ENCODE data around the gene PATJ. TPM values are rescaled to one million over a fixed set of nuclear protein-coding genes. Genes with fewer than 3 reads are reported as not detected.

Gene PATJ
- total and polyA plus RNA-seq, 2 experiments from 2014 or later = 35.3 to 68.4 TPM

GRCh38 chr1:61952675-61953074 is 210.4 kb downstream of the PATJ start:
- DNase-seq (ENCODE audit: low spot score) (no peak), ATAC-seq (no peak)
- TF ChIP-seq EZH2 (IDR thresholded peaks at IDR 0.05; ENCODE audit: low read depth, unreplicated experiment) (no peak), STAT1 (IDR thresholded peaks at IDR 0.05; ENCODE audit: unreplicated experiment) (no peak), NANOG (IDR thresholded peaks at IDR 0.05; ENCODE audit: borderline replicate concordance) (no peak), ZNF114 (CRISPR knock-in tag; IDR thresholded peaks at IDR 0.05) (no peak), JUNB (IDR thresholded peaks at IDR 0.05; ENCODE audit: unreplicated experiment) (no peak), POLR2AphosphoS5 (IDR thresholded peaks at IDR 0.05; ENCODE audit: low read depth) (no peak), CREB1 (CRISPR knock-in tag; IDR thresholded peaks at IDR 0.05; ENCODE audit: low read depth) (no peak), ZNF462 (CRISPR knock-in tag; IDR thresholded peaks at IDR 0.05) (no peak), EZH2phosphoT487 (IDR thresholded peaks at IDR 0.05; ENCODE audit: unreplicated experiment) (no peak), ZNF331 (CRISPR knock-in tag; IDR thresholded peaks at IDR 0.05; ENCODE audit: low read depth) (no peak)
- TF ChIP-seq, protein P1, sequence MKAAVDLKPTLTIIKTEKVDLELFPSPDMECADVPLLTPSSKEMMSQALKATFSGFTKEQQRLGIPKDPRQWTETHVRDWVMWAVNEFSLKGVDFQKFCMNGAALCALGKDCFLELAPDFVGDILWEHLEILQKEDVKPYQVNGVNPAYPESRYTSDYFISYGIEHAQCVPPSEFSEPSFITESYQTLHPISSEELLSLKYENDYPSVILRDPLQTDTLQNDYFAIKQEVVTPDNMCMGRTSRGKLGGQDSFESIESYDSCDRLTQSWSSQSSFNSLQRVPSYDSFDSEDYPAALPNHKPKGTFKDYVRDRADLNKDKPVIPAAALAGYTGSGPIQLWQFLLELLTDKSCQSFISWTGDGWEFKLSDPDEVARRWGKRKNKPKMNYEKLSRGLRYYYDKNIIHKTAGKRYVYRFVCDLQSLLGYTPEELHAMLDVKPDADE (IDR thresholded peaks at IDR 0.05) = no peak
- TF ChIP-seq, protein P2, sequence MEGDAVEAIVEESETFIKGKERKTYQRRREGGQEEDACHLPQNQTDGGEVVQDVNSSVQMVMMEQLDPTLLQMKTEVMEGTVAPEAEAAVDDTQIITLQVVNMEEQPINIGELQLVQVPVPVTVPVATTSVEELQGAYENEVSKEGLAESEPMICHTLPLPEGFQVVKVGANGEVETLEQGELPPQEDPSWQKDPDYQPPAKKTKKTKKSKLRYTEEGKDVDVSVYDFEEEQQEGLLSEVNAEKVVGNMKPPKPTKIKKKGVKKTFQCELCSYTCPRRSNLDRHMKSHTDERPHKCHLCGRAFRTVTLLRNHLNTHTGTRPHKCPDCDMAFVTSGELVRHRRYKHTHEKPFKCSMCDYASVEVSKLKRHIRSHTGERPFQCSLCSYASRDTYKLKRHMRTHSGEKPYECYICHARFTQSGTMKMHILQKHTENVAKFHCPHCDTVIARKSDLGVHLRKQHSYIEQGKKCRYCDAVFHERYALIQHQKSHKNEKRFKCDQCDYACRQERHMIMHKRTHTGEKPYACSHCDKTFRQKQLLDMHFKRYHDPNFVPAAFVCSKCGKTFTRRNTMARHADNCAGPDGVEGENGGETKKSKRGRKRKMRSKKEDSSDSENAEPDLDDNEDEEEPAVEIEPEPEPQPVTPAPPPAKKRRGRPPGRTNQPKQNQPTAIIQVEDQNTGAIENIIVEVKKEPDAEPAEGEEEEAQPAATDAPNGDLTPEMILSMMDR (conservative IDR thresholded peaks at IDR 0.05; ENCODE audit: low read depth in 2 of 2) = no peak
- TF ChIP-seq, protein P3, sequence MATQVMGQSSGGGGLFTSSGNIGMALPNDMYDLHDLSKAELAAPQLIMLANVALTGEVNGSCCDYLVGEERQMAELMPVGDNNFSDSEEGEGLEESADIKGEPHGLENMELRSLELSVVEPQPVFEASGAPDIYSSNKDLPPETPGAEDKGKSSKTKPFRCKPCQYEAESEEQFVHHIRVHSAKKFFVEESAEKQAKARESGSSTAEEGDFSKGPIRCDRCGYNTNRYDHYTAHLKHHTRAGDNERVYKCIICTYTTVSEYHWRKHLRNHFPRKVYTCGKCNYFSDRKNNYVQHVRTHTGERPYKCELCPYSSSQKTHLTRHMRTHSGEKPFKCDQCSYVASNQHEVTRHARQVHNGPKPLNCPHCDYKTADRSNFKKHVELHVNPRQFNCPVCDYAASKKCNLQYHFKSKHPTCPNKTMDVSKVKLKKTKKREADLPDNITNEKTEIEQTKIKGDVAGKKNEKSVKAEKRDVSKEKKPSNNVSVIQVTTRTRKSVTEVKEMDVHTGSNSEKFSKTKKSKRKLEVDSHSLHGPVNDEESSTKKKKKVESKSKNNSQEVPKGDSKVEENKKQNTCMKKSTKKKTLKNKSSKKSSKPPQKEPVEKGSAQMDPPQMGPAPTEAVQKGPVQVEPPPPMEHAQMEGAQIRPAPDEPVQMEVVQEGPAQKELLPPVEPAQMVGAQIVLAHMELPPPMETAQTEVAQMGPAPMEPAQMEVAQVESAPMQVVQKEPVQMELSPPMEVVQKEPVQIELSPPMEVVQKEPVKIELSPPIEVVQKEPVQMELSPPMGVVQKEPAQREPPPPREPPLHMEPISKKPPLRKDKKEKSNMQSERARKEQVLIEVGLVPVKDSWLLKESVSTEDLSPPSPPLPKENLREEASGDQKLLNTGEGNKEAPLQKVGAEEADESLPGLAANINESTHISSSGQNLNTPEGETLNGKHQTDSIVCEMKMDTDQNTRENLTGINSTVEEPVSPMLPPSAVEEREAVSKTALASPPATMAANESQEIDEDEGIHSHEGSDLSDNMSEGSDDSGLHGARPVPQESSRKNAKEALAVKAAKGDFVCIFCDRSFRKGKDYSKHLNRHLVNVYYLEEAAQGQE (IDR thresholded peaks at IDR 0.05; ENCODE audit: unreplicated experiment) = no peak
- peaks cover 55% of the 10 kb centered on the region for H3K4me1 Mint-ChIP-seq
- H3K9me3 Mint-ChIP-seq = no peaks in the 10 kb centered on the region
- H3K36me3 Mint-ChIP-seq (ENCODE audit: low read depth) = no peaks in the 10 kb centered on the region; the same call in 2 of the 3 replicates
- Histone ChIP-seq H2AFZ (no peak overlapping the region), H3K4me1 (ENCODE audit: insufficient read depth) (peaks cover 46% of the 10 kb centered on the region), H3F3A (replicated peaks; ENCODE audit: low read depth) (no peaks in the 10 kb centered on the region), H3K27me3 (ENCODE audit: insufficient read depth) (no peaks in the 10 kb centered on the region), H3K4me2 (peak overlapping the region; percentile 39), H3K79me2 (replicated peaks; ENCODE audit: insufficient read depth) (no peaks in the 10 kb centered on the region), H3K4me3 (no peak overlapping the region), H4K20me1 (replicated peaks; ENCODE audit: insufficient read depth) (no peaks in the 10 kb centered on the region), H3K9me2 (ENCODE audit: insufficient read depth) (no peaks in the 10 kb centered on the region), H3K27ac (ENCODE audit: low read depth) (peak overlapping the region; percentile 94), H3K36me3 (ENCODE audit: insufficient read depth) (no peaks in the 10 kb centered on the region)
- H3K27me3 Mint-ChIP-seq (ENCODE audit: insufficient read depth, low read depth, poor library complexity) = no peaks in the 10 kb centered on the region
- H3K4me3 Mint-ChIP-seq = peak overlapping the region; percentile 61
- H3K27ac Mint-ChIP-seq = peak overlapping the region; percentile 95
